ENCODE data around the gene RBMX. TPM values are rescaled to one million over a fixed set of nuclear protein-coding genes. Genes with fewer than 3 reads are reported as not detected.

The RBMX gene
- total RNA-seq, 1 donor from 2014 or later, result 112 TPM

DNA sequence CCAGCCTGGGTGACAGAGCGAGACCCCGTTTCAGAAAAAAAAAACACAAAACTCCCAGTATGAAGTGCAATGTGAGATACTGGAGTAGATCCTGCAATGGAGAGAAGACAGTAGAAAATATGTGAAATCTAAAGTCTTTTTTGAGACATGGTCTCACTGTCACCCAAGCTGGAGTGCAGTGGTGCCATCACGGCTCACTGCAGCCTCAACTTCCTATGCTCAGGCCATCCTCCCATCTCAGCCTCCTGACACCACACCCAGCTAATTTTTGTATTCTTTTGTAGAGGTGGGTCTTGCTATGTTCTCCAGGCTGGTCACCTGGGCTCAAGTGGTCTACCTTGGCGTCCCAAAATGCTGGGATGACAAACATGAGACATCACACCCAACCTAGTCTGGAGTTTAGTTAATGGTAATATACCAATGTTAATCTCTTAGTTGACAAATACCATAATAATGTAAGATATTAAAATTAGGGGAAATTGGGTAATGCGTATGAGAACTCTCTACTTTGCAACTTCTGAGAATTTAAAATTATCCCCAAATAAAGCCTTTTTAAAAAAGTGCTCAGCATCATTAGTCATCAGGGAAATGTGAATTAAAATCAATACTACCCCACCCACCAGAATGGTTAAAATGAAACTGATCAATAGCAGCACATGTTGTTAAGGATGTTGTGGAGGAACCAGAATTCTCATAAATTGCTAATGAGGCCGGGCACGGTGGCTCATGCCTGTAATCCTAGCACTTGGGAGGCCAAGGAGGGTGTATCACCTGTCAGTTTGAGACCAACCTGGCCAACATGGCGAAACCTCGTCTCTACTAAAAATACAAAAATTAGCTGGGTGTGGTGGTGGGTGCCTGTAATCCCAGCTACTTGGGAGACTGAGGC, 15.0 kb downstream of the RBMX start:
- Histone ChIP-seq H3K4me1 (peaks cover 0 to 4% of the 10 kb centered on the region in 2 donors), H3K36me3 (peaks cover 11 to 23% of the 10 kb centered on the region in 2 donors), H3K4me3 (no peak overlapping the region), H3K27ac (no peak overlapping the region), H3K9me3 (no peaks in the 10 kb centered on the region), H3K27me3 (no peaks in the 10 kb centered on the region)
- intact Hi-C loops (cut with DNase I), result no loop called here
- no peak for DNase-seq (ENCODE audit: low spot score in 2 of 2)
- TF ChIP-seq, protein P1, sequence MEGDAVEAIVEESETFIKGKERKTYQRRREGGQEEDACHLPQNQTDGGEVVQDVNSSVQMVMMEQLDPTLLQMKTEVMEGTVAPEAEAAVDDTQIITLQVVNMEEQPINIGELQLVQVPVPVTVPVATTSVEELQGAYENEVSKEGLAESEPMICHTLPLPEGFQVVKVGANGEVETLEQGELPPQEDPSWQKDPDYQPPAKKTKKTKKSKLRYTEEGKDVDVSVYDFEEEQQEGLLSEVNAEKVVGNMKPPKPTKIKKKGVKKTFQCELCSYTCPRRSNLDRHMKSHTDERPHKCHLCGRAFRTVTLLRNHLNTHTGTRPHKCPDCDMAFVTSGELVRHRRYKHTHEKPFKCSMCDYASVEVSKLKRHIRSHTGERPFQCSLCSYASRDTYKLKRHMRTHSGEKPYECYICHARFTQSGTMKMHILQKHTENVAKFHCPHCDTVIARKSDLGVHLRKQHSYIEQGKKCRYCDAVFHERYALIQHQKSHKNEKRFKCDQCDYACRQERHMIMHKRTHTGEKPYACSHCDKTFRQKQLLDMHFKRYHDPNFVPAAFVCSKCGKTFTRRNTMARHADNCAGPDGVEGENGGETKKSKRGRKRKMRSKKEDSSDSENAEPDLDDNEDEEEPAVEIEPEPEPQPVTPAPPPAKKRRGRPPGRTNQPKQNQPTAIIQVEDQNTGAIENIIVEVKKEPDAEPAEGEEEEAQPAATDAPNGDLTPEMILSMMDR (IDR thresholded peaks at IDR 0.05), result no peak

DNA sequence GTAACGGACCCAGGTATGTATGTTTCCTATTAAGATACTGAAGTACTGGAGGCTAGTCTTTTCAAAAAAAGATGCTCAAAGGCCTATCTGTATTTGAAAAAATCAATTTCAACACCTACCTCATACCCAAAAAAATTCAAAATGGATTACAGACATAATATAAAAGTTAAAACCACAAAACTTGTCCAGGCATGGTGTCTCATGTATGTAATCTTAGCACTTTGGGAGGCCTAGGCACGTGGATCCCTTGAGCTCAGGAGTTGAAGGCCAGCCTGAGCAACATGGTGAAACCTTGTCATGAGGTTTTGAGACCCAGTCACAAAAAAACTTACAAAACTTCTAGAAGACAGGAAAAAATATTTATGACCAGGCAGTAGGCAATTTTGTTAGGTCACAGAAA, 16.7 kb downstream of the RBMX start:
- H3K4me3 ChIP-seq, result no peak overlapping the region
- H3K36me3 ChIP-seq, result peaks cover 11 to 26% of the 10 kb centered on the region in 2 donors
- no peaks in the 10 kb centered on the region for H3K27me3 ChIP-seq
- no peaks in the 10 kb centered on the region for H3K9me3 ChIP-seq
- peaks cover 0 to 4% of the 10 kb centered on the region in 2 donors for H3K4me1 ChIP-seq
- no peak overlapping the region for H3K27ac ChIP-seq
- DNase-seq (ENCODE audit: low spot score in 2 of 2), result no peak
- TF ChIP-seq, protein P1 (IDR thresholded peaks at IDR 0.05), result no peak
- intact Hi-C loops (cut with DNase I), result no loop called here

DNA sequence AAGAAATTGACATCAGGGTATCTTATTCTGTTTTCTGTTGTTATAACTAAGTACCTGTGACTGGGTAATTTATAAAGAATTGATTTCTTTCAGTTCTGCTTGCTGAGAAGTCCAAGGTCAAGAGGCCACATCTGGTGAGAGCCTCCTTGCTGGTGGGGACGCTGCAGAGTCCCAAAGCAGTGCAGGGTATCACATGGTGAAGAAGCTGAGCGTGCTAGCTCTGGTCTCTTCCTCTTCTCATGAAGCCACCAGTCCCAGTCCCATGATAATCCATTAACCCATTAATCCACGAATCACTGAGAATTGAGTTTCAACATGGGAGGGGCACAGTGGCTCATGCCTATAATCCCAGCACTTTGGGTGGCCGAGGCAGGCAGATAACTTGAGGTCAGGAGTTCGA, 18.0 kb downstream of the RBMX start:
- H3K4me1 ChIP-seq, result peaks cover 0 to 3% of the 10 kb centered on the region in 2 donors
- TF ChIP-seq, protein P1 (IDR thresholded peaks at IDR 0.05), result no peak
- DNase-seq (ENCODE audit: low spot score in 2 of 2), result no peak
- H3K36me3 ChIP-seq, result peaks cover 11 to 26% of the 10 kb centered on the region in 2 donors
- no peak overlapping the region for H3K27ac ChIP-seq
- no peaks in the 10 kb centered on the region for H3K9me3 ChIP-seq
- no peaks in the 10 kb centered on the region for H3K27me3 ChIP-seq
- no peak overlapping the region for H3K4me3 ChIP-seq
- intact Hi-C loops (cut with DNase I), result no loop called here

DNA sequence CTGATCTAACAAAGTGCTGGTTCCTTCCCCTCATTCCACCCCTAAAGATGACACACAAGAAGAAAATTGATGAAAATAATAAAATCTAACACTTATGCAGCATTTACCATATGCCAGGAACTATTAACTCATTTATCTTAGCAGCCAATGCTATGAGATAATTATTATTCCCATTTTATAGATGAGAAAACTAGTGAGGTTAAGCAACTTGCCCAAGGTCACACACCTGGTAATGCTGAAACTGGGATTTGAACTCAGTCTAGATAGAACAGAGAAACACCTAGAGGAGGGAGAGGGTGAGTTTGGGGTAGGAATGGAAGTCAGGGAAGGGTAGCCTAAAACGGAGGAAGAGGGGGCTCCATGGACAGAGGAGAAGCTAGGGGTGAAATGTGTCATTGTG, 18.6 kb downstream of the RBMX start:
- Histone ChIP-seq H3K4me3 (no peak overlapping the region), H3K27me3 (no peaks in the 10 kb centered on the region), H3K27ac (no peak overlapping the region), H3K9me3 (no peaks in the 10 kb centered on the region), H3K36me3 (peaks cover 11 to 26% of the 10 kb centered on the region in 2 donors), H3K4me1 (no peaks in the 10 kb centered on the region)
- TF ChIP-seq, protein P1 (IDR thresholded peaks at IDR 0.05), result no peak
- intact Hi-C loops (cut with DNase I), result no loop called here
- DNase-seq (ENCODE audit: low spot score in 2 of 2), result no peak

DNA sequence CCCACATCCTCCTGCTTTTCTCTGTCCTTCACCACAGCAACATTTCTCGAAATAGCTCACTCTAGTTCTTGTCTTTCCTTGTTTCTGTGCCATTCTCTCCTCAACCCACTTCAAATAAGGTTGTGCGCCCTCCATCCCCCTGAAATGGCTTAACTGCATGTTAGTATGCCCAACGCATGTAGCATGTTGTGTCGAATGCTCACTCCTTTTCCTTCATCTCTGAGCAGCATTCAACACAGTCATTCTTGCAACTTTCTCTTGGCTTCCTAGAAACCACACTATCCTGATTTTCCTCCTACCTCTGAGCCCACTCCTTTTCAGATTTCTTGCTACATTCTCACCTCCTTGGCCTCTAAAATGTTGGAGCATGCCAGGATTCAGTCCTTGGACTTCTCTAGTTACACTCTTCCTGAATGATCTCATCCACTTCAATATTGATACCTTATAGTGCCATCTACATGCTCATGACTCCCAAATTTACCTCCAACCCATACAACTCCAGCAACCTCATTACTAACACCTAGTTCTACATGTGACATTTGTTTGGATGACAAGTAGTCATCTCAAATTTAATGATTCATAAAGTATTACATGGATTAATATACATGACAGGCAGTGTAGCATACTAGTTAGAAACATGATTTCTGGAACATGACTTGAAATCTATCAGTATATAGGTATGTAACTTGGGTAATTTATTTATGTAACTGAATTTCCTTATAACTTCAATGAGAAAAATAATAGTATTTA, 22.3 kb downstream of the RBMX start:
- Histone ChIP-seq H3K27me3 (no peaks in the 10 kb centered on the region), H3K4me1 (no peaks in the 10 kb centered on the region), H3K27ac (no peak overlapping the region), H3K36me3 (peaks cover 4 to 28% of the 10 kb centered on the region in 2 donors), H3K4me3 (no peak overlapping the region), H3K9me3 (no peaks in the 10 kb centered on the region)
- TF ChIP-seq, protein P1 (IDR thresholded peaks at IDR 0.05), result no peak
- no peak for DNase-seq (ENCODE audit: low spot score in 2 of 2)
- intact Hi-C loops (cut with DNase I), result no loop called here
